Tibial artery (tissue), 4 donors: ENCODE data around the gene FAM83D.

Source experiments
- DNase-seq, 2 donors: peaks; one replicate each; pipeline ENCODE4 v3.0.0-alpha.2; 2019
- H3K27ac ChIP-seq, 2 donors: fragments of 200-600 bp; sonication (generic) in 1 of 2; 1 replicate in 1 of 2; 2 replicates in 1 of 2; pipeline ENCODE4 v1.5.1; 2018 to 2019; ENCODE audit warnings: mild to moderate bottlenecking in 1 of 2
- H3K27me3 ChIP-seq, 2 donors: fragments of 200-600 bp; sonication (generic) in 1 of 2; one replicate each; pipeline versions ENCODE4 v1.5.1 to v1.6.0; 2016 to 2019
- H3K36me3 ChIP-seq, 3 donors: fragments of 200-600 bp; sonication (generic) in 2 of 3; one replicate each; pipeline ENCODE4 v1.5.1; 2016 to 2019; ENCODE audit warnings: mild to moderate bottlenecking in 2 of 3
- H3K4me1 ChIP-seq, 4 donors: fragments of 200-600 bp; sonication (generic) in 2 of 4; 1 replicate in 3 of 4; 2 replicates in 1 of 4; pipeline ENCODE4 v1.5.1; 2016 to 2019
- H3K4me3 ChIP-seq, 2 donors: fragments of 200-600 bp; sonication (generic) in 1 of 2; 1 replicate in 1 of 2; 2 replicates in 1 of 2; pipeline ENCODE4 v1.5.1; 2018 to 2019; ENCODE audit warnings: mild to moderate bottlenecking in 2 of 2
- H3K9me3 ChIP-seq, 3 donors: fragments of 200-600 bp; sonication (generic) in 1 of 3; one replicate each; pipeline ENCODE4 v1.5.1; 2016 to 2019
- intact Hi-C: fragments of 100-400 bp; cut with DNase I; formaldehyde crosslinking; loops from one replicate; pipeline ENCODE4 v1.15.0; 2023; ENCODE audit warnings: low total_unique reads
- TF ChIP-seq, protein P1 (sequence below), 2 experiments: fragments of 200-600 bp in 1 of 2; fragments of 450-650 bp in 1 of 2; IDR thresholded peaks; one replicate each; pipeline ENCODE4 v1.5.1; 2017 to 2019; ENCODE audit warnings: antibody characterized with exemption in 2 of 2, mild to moderate bottlenecking in 1 of 2, moderate library complexity in 1 of 2

FAM83D gene

DNA sequence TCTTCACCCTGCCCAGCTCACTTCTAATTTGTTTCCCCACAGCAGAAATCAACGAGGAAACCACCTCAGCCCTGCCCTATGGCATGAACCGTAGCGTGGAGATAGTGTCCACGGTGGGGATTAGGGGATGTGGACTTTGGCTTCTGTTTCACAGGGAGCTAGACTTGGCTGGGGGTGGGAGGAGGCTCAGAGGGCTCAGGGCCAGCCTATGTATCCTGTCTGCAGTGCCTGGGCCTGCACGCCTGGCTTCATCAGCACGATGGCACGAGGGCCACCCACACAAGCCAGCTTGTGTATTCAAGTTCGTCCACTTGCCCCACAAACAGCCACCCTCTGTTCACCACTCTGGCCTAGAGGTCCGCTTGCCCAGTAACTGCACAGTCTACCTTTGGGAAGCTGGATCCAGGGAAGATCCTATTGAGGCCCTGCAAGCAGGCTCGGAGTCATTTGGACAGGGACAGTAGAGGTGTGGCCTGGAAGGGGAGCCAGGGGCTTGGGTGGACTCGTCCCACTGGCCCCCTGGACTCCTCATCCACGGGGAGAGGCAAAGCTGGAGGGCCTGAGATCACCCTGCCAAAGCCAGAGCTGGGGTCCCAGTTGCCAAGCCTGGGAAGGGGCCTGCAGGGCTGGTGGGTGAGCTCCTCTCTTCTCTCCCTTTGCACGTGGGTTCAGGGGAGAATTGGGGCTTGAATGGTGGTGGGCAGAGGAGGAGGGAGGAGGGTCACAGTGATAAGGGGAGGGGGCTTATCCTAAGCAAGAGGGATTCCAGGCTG, 38.0 kb upstream of the FAM83D start:
- H3K36me3 ChIP-seq: no peaks in the 10 kb centered on the region
- H3K27ac ChIP-seq: no peak overlapping the region
- no peaks in the 10 kb centered on the region for H3K9me3 ChIP-seq
- no peaks in the 10 kb centered on the region for H3K4me1 ChIP-seq
- H3K4me3 ChIP-seq: no peak overlapping the region
- DNase-seq: no peak
- TF ChIP-seq, protein P1, sequence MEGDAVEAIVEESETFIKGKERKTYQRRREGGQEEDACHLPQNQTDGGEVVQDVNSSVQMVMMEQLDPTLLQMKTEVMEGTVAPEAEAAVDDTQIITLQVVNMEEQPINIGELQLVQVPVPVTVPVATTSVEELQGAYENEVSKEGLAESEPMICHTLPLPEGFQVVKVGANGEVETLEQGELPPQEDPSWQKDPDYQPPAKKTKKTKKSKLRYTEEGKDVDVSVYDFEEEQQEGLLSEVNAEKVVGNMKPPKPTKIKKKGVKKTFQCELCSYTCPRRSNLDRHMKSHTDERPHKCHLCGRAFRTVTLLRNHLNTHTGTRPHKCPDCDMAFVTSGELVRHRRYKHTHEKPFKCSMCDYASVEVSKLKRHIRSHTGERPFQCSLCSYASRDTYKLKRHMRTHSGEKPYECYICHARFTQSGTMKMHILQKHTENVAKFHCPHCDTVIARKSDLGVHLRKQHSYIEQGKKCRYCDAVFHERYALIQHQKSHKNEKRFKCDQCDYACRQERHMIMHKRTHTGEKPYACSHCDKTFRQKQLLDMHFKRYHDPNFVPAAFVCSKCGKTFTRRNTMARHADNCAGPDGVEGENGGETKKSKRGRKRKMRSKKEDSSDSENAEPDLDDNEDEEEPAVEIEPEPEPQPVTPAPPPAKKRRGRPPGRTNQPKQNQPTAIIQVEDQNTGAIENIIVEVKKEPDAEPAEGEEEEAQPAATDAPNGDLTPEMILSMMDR (IDR thresholded peaks at IDR 0.05): no peak
- peaks cover 0 to 47% of the 10 kb centered on the region in 2 donors for H3K27me3 ChIP-seq
- intact Hi-C loops: loop anchor here (10.0 kb wide), 1 partner anchor 163 kb away; the partner anchor contains the start of gene SLC32A1

DNA sequence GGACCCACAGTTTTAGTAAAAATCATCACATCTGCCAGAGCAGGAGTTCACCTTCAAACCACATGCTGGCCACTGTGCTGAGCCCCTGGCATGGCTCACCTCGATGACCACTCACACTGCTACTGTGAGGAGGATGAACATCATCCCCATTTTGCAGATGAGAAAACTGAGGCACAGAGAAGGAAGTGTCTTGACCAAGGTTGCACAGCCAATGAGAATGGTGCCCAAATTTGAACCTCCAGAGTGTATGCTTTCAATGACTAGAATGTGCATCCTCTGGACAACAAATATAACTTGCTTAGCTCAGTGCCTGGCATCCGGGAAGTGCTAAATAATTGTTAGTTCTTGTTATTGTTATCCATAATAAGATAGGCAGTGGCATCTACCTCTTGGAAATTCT, 37.2 kb upstream of the FAM83D start:
- Histone ChIP-seq H3K27me3 (peaks cover 0 to 51% of the 10 kb centered on the region in 2 donors), H3K4me1 (peaks cover 0 to 6% (median 1%) of the 10 kb centered on the region in 4 donors), H3K27ac (no peak overlapping the region), H3K4me3 (no peak overlapping the region), H3K9me3 (no peaks in the 10 kb centered on the region), H3K36me3 (no peaks in the 10 kb centered on the region)
- TF ChIP-seq, protein P1 (IDR thresholded peaks at IDR 0.05): no peak
- DNase-seq: no peak
- intact Hi-C loops: loop anchor here (10.0 kb wide), 1 partner anchor 164 kb away; the partner anchor contains the start of gene SLC32A1

DNA sequence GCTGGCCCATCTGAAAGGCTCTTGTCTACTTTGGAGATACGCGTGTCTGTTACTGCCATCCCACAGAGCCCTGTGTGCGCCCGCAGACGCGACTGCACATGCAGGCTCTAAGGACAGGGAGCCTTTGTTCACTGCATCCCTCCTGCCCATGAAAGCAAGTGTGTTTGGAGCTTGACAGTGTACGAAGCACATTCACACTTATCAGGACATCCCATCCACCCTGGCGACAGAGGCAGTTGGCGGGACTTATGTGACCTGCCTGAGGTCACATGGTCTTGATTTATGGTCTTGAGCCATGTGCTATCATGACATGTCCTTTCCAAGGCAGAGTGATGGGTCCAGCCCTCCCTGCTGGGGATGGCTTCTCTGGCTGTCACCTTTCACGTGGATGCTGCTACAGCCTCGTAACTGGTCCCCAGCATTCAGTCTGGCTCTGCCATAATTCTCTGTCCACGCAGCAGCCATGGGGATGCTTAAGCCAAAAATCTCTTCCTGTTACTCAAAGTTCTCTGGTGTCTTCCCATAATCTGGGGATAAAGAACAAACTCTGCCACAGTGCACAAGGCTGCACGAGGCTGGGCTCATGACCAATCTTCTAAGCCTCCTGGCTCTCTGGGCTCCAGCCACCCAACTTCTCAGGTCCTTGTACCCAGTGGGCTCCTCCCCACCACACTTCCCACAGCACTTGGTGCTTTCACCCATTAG, 36.3 kb upstream of the FAM83D start:
- no peak for DNase-seq
- Histone ChIP-seq H3K9me3 (no peaks in the 10 kb centered on the region), H3K27ac (no peak overlapping the region), H3K27me3 (peaks cover 0 to 46% of the 10 kb centered on the region in 2 donors), H3K4me3 (no peak overlapping the region), H3K4me1 (peaks cover 0 to 9% (median 3%) of the 10 kb centered on the region in 4 donors), H3K36me3 (no peaks in the 10 kb centered on the region)
- TF ChIP-seq, protein P1 (IDR thresholded peaks at IDR 0.05): no peak
- intact Hi-C loops: loop anchor here (10.0 kb wide), 1 partner anchor 165 kb away; the partner anchor contains the start of gene SLC32A1

DNA sequence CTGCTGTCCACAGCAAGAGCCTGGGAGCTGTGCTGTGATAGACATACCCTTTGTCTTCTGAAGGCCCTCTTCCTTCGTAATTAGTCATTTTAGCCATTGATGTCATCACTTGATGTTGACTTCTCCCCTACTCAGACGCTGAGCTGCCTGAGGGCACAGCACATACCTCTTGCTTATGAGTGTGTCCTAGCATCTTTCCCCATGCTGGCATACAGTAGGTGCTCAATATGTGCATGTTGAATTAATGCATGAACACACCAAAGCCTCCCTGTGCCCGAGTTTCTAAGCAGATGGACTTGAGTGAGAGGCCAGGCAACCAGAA, 35.8 kb upstream of the FAM83D start:
- peaks cover 0 to 43% of the 10 kb centered on the region in 2 donors for H3K27me3 ChIP-seq
- no peaks in the 10 kb centered on the region for H3K9me3 ChIP-seq
- DNase-seq: no peak
- peaks cover 0 to 9% (median 3%) of the 10 kb centered on the region in 4 donors for H3K4me1 ChIP-seq
- TF ChIP-seq, protein P1 (IDR thresholded peaks at IDR 0.05): no peak
- no peak overlapping the region for H3K4me3 ChIP-seq
- no peaks in the 10 kb centered on the region for H3K36me3 ChIP-seq
- intact Hi-C loops: no loop called here
- H3K27ac ChIP-seq: no peak overlapping the region

DNA sequence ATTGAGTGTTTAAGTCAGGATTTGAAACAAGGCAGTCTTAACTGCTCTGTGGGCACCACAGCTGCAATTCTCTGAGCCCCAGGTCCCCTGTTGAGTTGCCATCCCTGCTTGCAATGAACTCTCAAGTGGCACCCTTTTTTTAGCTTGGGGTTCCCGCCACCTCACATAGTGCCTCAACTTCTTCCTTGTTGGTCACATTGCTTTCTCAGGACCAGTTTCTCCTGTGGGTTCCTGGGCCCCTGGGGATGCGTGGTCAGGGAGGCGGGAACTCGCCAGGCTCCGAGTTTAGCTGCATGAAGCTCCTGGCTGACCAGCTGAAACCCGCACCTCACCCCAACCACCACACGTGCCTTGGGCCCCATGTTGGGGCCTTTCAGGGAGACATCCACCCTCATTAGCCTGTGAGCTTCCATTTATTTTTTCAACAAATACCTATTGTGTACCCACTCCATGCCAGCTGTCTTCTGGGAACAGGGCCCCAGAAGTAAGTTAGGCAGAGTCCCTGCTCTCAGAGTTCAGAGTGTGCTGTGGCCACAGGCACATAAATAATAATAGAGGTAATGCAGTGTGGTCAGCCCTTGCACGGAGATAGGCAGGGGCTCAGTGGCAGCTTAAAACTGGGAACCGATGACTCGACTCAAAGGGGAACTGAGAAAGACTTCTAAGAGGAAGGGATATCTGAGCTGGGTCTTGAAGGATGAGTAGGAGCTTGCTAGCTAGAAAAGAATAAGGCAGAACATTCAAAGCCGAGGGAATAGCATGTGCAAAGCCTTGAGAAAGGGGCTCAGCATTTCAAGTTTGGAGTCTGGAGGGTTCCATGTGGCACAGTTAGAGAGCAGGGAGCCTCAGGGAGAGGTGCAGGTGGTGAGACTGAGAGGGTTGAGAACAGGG, 33.9 kb upstream of the FAM83D start:
- no peak for DNase-seq
- H3K27ac ChIP-seq: no peak overlapping the region
- peaks cover 0 to 9% (median 3%) of the 10 kb centered on the region in 4 donors for H3K4me1 ChIP-seq

More for the DNA sequence above, 33.9 kb upstream of the FAM83D start:
- H3K36me3 ChIP-seq: no peaks in the 10 kb centered on the region
- intact Hi-C loops: loop anchor here (2.0 kb wide), 1 partner anchor 246 kb away; no protein-coding TSS in a partner anchor
- H3K27me3 ChIP-seq: peaks cover 0 to 36% of the 10 kb centered on the region in 2 donors
- no peak overlapping the region for H3K4me3 ChIP-seq
- H3K9me3 ChIP-seq: no peaks in the 10 kb centered on the region
- TF ChIP-seq, protein P1 (IDR thresholded peaks at IDR 0.05): no peak
